HG02763 (cell line): ENCODE results near the gene MACIR.
A peak's percentile ranks its signal among the peaks of the same experiment; 100 is the strongest.

ENCODE experiments used
- ATAC-seq: cut with Tn5 transposase; IDR thresholded peaks from one replicate; pipeline ENCODE4 v1.9.1; 2021; ENCODE audit warnings: mild to moderate bottlenecking, moderate library complexity; ENCODE audit not compliant: unreplicated experiment

MACIR gene

DNA sequence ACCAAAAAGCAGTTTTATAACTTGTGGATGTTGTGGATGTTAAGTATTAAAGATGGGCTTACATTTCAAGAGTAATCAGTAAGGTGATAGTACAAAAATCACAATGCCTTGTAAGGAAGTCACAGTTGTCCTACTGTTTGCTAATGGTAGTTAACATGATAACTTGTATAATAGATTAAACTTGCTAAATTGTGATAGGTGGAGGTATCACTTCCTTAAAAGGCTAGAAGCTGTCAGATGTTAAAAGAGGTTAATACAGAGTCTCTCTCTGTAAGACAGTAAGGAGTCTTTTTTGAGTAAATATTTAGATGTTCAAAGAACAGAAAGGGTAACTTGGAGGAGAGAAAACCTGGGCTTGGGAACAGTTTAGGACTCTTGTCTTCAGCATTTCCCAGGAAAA, 14.2 kb upstream of the MACIR start:
- ATAC-seq: no peak

DNA sequence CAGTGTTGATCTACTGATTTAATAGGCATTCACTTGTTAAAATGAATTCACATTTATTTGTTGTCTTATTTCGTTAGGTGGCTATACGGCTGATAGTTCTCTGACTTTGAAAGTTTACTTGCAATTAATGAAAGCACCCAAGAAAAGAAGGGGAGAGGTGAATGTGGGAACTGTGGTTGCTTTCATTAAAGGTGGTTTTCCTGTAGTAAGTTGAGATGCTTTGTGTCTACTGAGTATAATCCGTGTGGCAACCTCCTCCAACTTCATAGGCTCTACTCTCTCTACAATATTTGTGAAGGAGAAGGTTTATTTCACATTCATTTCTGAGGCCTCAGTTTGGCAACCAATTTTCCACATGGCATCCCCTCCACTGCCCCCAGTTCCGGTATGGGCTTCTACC, 12.8 kb upstream of the MACIR start:
- ATAC-seq: no peak

DNA sequence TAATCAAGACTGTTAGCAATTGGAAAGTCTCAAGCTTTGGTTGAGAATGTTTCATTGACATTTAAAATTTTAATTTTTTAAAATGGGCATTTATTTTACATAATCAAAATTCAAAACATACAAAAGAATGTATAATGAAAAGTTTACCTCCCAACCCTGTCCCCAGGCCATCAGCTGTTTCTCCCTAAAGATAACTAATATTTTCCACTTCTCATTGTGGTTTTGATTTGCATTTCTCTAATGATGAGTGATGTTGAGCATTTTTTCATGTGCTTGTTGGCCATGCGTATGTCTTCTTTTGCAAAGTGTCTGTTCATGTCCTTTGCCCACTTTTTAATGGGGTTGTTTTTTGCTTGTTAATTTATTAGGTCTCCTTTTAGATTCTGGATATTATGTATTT, 11.4 kb upstream of the MACIR start:
- peak; percentile 54 for ATAC-seq

DNA sequence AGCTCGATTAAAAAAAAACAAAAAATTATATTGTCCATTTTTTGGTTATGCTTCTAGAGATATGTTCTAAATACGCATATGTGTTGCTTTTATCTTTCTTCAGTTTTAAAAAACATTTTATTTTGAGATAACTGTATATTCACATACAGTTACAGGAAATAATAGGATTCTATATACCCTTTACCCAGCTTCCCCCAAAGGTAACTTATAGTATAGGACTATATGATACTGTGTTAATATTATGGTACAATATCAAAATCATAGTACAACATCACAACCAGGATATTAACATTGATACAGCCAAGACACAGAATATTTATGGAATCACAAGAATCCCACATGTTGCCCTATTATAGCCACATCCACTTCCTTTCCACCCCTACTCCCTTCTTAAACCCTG, 9.5 kb upstream of the MACIR start:
- no peak for ATAC-seq

DNA sequence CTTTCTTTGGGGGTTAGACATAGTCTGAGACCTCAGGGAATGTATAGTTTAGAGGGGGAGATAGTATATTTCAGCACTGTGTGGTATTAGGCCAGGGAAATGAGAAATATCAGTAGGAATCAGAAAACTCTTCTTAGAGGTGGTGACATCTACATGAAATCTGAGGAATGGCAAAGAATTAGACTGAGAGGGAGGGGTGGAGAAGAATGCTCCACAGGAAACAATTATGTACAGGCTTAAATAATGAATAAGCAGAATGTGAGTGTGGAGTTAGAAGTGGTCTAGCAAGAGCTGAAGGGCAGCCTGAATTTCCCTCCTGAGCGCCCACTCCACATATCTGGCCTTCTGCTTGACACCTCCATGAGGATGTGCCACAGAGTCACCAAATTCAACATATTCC, 3.6 kb upstream of the MACIR start:
- no peak for ATAC-seq

DNA sequence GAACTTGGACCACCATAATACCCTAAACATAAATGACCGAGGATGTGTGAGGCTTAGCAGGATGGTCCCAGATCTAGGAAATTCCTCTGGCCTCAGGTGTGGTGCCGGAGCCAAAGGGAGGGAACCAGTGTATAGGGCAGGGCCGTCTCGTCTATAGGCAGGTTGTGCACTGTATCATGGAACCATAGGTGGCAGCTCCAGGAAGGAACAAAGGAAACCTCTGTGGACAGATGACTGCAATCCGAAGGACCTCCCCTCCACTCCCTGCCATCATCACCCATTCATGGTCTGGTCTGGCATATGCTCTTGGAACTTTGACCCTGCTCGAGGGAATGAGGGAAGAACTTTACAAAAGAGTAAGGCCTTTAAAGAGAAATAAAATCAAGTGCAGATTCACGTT, 2.9 kb upstream of the MACIR start:
- no peak for ATAC-seq

DNA sequence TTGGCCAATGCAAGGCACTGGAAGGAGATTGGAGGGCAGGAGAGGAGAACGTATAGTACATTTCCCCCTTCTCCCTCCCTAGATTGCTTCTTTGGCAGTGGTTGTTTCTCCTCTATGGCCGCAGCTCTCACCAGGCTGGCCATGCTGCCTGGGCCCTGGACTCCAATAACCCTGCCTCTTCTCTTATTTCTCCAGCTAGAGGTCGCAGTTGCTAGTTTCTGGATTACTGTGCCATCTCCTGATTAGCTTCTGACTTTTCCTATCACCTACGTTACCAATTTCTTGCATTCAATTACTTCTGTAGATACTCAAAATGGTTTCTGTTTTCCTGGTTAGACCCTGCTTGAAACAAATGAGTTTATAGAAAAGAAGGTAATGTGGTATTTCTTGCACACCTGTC, 2.4 kb upstream of the MACIR start:
- ATAC-seq: no peak

DNA sequence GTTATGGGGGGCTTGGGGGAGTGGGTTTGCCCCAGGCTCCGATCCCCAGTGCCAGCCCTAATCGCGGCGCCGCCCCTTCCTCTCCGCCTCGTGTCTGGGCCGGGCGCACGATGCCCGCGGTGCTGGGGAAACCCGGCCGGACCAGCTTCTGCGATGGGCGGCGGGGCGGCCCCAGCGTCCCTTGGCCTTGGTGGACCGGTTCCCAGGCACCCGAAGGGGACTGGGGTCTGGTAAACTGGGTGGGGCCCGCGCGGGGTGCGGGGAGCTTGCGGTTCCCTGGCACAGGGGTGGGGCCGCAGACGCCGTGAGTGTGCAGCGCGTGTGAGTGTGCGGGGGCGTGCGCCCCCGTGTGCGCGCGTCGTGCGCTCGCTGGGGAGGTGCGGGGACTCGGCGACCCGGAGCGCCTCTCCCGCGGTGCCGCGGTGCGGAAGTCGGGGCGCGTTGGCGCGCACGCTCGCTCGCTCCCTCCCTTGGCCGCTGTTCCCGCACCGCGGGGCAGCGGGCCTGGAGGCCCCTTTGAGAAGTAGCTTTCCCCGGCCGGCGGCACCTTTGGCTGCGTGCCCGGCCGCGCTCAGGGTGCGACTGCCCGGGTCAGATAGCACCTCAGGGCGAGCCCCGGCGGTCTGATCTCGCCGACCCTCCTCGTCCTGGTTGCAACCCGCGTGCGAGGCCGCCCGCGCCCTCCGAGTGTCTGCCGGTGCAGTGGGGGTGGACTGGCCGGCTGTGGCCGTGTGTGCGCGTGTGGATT, 568 bp downstream of the MACIR start:
- ATAC-seq: peak; percentile 31

DNA sequence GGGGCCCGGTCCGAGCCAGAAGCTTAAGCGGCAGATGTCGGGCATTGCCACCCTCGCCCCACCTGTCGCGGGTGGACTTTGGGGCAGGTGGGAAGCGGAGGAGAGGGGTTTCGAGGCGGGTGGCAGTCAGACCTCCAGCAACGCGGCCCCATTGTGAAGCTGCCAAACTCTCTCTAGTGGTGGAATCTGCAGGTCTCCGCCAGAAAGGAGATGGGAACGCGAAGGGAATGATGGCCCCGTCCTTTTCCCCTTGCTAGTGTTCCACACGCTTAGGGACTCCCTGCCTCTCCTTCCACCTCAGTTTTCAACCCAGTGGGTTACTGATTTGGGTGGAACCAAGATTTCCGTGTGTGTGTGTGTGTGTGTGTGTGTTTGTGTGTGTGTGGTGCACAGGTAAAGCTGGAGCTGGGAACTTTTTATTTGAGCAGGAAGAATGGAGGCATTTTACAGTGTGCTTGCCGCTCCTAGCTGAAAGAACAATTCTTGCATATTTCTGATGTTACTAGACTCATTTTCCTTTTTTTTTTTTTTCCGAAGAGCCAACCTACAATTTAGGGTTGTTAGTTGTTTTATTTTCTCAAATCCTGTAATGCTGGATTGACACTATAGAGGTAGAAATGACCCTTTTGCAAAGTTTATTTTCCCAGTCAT, 1.3 kb downstream of the MACIR start:
- ATAC-seq: no peak

DNA sequence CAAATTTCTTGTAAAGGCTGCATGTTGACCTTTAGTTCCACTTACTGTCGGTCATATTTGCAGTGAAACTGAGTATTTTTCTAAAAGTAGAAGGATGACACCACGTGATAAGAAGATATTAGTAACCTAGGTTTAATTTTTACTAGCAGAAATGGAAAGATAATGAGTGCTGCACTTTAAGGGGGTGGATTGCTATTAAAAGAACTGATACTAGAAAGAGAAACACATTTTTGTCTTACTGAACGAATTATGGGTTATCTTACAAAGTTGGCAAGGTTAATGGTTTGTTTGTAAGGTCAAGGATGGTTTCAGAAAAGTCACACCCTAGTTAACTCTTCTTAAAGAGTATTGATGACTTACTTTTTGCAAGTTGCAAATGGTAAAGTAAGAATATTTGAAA, 2.4 kb downstream of the MACIR start:
- ATAC-seq: peak; percentile 34

DNA sequence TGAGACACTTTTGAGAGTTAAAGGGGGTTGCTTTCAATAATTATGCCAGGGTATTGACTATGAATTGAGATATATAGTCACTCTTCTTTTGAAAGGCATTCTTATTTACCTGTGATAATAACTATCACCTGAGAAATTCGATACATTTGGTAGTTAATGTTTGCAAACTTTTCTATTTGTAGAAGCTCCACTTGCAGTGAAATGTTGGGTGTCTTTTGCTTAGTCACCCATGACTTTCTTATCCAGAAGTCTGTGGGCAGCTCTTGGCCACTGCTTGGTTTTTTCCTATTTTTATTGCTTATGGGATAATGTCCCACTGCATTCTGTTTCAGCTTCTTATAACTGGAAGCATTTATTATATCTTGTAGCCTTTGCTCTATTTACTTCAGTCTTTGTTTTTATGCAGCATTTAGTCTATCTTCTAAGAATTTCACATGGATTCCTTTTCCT, 3.9 kb downstream of the MACIR start:
- no peak for ATAC-seq

DNA sequence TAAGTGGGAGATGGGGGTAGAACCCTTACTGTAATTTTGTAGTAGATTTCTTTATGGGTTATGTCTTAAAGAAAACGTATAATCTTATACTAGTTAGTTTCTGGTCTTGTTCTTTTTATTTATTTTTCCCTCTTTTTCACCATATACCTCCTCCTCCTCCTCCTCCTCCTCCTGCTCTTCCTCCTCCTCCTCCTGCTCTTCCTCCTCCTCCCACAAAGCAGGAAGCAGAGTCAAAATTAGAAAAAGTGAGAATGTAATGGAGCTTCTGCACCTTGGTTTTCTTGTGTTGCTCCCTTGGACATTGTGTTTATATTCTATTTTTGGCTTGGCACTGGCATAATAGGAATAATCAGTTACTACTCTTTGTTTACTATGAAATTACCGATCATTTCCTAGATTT, 4.5 kb downstream of the MACIR start:
- no peak for ATAC-seq

DNA sequence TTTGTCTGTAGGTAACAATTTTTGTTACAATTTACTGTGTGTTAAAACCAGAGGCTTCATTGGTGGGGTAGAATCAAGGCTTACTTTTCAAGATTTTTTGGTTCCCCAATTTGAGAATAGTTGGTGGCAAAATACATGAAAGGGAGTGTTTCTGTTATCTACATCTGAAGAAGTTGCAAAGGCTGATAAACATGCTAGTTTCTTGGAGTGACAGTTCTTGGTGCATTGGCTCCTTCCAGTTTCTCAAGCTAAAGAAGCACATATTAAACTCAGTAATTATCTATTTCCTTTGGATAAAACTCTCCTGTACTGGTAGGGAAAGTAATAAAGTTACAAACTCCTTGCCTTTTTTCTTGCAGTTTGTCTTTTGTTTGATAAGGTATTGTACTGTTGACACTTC, 5.9 kb downstream of the MACIR start:
- no peak for ATAC-seq

DNA sequence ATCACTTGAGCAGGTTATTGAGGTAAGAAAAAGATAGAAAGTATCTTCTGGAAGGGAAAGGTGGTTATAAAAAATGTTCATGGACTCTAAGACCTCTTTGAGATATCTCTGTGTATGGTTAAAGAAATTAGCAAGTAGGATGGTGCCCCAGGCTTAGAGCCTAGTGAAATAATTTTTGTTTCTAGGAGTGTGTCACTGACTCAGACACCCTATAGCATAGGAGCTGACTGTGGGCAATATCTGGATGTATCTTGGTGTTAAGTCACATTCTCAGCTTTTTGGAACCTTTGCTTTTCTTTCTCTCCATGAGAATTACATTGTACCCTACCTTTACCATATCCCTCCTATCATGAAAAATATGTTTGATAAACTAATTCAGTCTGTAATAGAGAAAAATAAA, 12.0 kb downstream of the MACIR start:
- ATAC-seq: no peak

DNA sequence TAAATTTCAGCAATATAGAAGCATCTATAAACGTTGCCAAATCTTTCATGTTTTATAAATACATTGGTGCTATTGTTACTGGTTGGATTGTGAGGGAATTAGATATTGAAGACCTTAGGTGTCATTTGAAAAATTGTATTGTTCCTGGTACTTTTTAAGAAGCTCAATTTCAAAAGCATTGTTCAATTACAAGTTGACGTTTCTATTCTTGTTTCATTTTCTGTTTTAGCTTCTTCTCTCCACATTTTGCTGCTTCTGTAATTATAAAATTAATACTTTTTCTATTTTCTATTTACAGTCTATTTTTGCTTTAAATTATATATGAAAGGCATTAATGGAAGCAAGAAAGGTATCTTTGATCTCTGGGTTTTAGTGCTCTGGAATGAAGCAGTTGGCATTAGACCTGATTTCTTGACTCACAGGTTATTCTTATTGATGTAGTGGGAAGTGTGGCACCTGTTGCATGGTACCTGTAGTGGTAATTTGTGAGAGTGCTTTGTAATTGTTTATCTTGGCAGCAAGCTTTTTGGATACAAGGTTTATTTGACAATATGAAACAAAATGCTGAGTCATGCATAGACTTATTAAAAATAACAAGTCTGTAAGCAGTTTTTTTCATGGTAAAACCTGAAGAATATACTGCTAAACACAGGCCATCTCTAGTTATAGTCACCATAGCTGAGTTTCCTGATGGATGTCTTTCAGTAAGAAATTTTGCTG, 13.2 kb downstream of the MACIR start:
- ATAC-seq: no peak

DNA sequence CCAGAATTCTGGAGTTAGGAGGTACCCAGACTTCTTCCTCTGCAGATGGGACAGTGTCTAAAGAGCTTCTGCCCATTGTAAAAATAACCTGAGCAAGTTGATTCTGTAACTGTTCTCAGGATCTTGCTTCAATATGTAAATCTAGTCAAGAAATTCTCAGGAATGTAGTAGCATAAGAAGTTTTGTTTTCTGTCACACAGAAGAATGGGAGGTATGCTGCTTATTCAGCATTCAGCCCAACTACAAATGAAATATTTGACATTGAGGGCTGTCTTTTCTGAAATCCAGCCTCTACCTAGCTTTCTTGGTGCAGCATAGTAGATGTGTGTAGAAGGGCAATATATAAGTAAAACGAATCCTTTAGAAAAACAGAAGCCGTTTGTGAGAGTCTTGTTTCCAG, 13.8 kb downstream of the MACIR start:
- no peak for ATAC-seq

DNA sequence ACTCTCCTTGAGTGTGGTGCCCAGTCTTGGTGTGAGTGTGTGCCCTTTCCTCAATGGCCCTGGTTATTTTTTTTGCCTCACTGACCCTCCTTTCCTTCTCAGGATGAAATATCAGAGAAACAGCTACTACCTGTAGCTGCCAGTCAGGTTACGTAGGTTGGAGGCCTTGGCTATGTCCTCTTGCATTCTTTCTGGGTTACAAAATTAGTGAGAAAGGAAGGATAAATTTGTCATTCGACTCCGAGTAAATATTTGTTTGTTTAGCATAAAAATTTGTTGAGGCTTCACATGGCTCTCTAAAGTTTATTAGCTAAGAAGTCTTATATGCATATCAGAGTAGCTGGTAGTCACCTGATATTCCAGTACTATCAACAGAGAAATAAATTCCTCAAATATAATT, 15.4 kb downstream of the MACIR start:
- ATAC-seq: no peak

DNA sequence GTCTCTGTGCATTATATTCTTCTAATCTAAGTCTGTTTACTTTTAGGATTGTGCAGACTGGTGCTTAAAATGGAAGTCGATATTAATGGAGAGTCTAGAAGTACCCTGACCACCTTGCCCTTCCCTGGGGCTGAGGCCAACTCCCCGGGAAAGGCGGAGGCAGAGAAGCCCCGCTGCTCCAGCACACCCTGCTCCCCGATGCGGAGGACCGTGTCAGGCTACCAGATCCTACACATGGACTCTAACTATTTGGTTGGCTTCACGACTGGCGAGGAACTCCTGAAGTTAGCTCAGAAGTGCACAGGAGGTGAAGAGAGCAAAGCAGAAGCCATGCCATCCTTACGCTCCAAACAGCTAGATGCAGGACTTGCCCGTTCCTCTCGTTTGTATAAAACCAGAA, 17.3 kb downstream of the MACIR start:
- no peak for ATAC-seq

DNA sequence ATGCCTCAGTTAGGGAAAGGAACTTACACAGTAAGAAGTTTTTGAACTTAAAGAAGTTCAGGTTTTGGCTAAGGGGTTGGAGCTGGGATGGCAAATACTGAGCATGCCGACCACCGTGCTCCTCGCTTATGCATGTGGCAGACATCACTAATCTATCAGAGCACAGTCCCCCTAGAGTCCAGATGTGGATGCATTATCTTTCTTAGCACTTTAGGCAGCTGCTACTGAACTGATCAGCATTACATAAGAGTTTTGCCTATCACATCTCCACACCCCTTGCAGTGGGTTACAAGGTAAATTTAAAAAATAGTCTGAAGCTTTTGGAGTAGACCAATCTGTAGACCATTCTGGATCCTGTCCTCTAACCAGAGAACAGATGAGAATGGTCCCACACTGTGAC, 22.4 kb downstream of the MACIR start:
- no peak for ATAC-seq

DNA sequence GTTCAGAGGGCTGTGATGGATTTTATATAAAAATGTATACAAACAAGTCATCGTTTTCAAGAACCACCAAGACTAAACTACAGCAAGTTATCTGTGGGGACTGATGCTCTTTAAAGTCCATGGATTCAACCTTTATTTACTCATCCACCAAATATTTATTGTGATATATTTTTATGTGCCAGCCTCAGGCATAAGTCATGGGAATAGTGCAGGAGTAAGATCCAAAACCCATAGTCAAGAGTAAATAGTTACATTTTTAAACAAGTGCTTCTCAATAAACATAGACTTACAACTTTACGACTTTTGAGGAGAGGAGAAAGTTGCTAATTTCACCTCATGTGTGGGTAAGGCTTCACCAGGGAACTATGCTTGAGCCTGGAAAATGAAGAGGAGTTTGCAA, 24.6 kb downstream of the MACIR start:
- no peak for ATAC-seq

DNA sequence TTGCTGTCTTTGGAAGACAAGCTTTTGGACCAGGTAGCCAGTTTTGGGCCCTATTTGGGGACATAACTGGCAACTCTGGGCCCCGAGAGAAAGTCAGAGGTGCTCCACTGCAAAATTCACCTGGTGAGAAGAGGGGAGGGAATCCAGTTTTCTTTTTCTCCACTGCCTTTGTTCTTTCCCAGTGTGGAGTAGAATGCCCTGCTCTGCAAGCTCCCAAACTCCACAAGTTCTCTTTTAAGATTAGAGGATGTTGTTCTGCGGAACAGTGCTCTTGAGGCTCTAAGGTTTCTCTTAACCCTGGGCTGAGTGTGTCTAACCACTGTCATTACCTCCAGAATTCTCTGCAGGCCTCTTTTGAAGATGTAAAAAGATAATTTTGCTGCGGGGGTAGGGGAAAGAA, 25.3 kb downstream of the MACIR start:
- ATAC-seq: no peak

DNA sequence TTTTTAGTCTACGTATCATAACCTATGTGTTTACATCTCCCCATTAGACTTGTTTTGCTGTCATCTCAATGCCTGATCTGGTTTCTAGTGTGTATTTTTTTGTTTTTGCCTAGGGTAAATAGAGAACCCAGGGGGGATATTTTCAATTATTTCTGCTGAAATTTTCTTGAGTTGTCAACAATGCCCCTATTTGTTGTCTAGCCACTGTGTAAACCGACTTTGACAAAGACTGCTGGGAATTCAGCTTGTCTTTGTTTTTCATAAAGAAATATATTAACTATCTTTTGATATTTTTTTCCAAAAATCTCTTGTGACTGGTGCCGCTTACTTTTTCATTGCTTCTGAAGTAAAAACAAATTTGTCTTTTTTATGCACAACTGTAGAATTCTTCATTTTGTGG, 28.1 kb downstream of the MACIR start:
- no peak for ATAC-seq
